Tibial nerve (tissue), 4 donors: ENCODE results near the gene ARL2. TPM values are rescaled to one million over a fixed set of nuclear protein-coding genes. Genes with fewer than 3 reads are reported as not detected.
"Not testable (repeated sequence)": the region's sequence is repeated elsewhere in the genome, so short reads cannot be mapped to it uniquely, and the experiment has no call there.

Experiments
- DNase-seq, 2 donors: peaks; one replicate each; pipeline ENCODE4 v3.0.0-alpha.2; 2019; ENCODE audit warnings: low spot score in 2 of 2
- H3K27ac ChIP-seq, 4 donors: fragments of 200-600 bp; sonication (generic) in 3 of 4; one replicate each; pipeline ENCODE4 v1.5.1; 2017 to 2019; ENCODE audit warnings: mild to moderate bottlenecking in 1 of 4
- H3K27me3 ChIP-seq, 2 donors: fragments of 200-600 bp; sonication (generic) in 1 of 2; one replicate each; pipeline versions ENCODE4 v1.5.1 to v1.6.0; 2017 to 2019
- H3K36me3 ChIP-seq, 3 donors: fragments of 200-600 bp; sonication (generic); one replicate each; pipeline ENCODE4 v1.5.1; 2018 to 2019
- H3K4me1 ChIP-seq, 4 donors: fragments of 200-600 bp; sonication (generic) in 3 of 4; one replicate each; pipeline ENCODE4 v1.5.1; 2017 to 2019
- H3K4me3 ChIP-seq, 4 donors: fragments of 200-600 bp; sonication (generic) in 3 of 4; one replicate each; pipeline ENCODE4 v1.5.1; 2017 to 2019; ENCODE audit warnings: mild to moderate bottlenecking in 1 of 4, moderate library complexity in 1 of 4
- H3K9me3 ChIP-seq, 4 donors: fragments of 200-600 bp; sonication (generic) in 3 of 4; one replicate each; pipeline ENCODE4 v1.5.1; 2017 to 2019
- CTCF ChIP-seq, 5 experiments: fragments of 200-600 bp in 3 of 5; fragments of 450-650 bp in 2 of 5; sonication (generic) in 3 of 5; IDR thresholded peaks; one replicate each; pipeline ENCODE4 v1.5.1; 2016 to 2019; ENCODE audit warnings: antibody characterized with exemption in 5 of 5, mild to moderate bottlenecking in 3 of 5, moderate library complexity in 2 of 5
- EP300 ChIP-seq, 2 donors: sonication (generic); formaldehyde crosslinking; IDR thresholded peaks; one replicate each; pipeline ENCODE4 v1.6.1; 2017; ENCODE audit warnings: antibody characterized with exemption in 2 of 2, mild to moderate bottlenecking in 1 of 2
- POLR2A ChIP-seq, 2 donors: fragments of 450-650 bp; IDR thresholded peaks; one replicate each; pipeline ENCODE4 v1.6.1; 2017; ENCODE audit warnings: antibody characterized with exemption in 2 of 2, mild to moderate bottlenecking in 2 of 2, moderate library complexity in 2 of 2
- WGBS, 2 donors: methylation state at CpG; one replicate each; pipeline ENCODE4 v1.1.5; 2018; 5-methylcytosine and 5-hydroxymethylcytosine counted together
- total RNA-seq, 4 donors: library from RNA; depleted of rRNA; stranded (reverse); fragments of >200 nt; gene quantifications; one replicate each; pipeline ENCODE4 v1.1.0, GENCODE V29; 2016

The ARL2 gene
- total RNA-seq, 4 donors from 2014 or later, result 174 to 267 (median 193) TPM

GRCh38 chr11:64971421-64972233 lies 42.3 kb upstream of the ARL2 start, which contains the start of gene MAJIN:
Gene MAJIN (minus strand): TSS chr11:64972108. CDS start chr11:64959405, 12,703 bp downstream.
- no peaks in the 10 kb centered on the region for H3K36me3 ChIP-seq
- no peaks in the 10 kb centered on the region for H3K9me3 ChIP-seq
- peak within 1 kb of the TSS; percentile 0 to 30 (median 15) for H3K4me3 ChIP-seq
- peak within 1 kb of the TSS in 1 of 4 donors; percentile 25 for H3K27ac ChIP-seq
- peaks cover 0 to 11% (median 0%) of the 10 kb centered on the region in 4 donors for H3K4me1 ChIP-seq
- no peak for TF ChIP-seq POLR2A (IDR thresholded peaks at IDR 0.05)
- TF ChIP-seq CTCF (IDR thresholded peaks at IDR 0.05), result no peak
- peak in 1 of 2 donors; percentile 29 for TF ChIP-seq EP300 (IDR thresholded peaks at IDR 0.05)
- DNase-seq, result peak in 1 of 2 donors; percentile 55
- H3K27me3 ChIP-seq, result peaks cover 0 to 23% of the 10 kb centered on the region in 2 donors
- 20 to 36% methylated on average over 37 to 57 of the region's 69 CpGs for WGBS, 2 donors

- Histone ChIP-seq H3K9me3 (no peaks in the 10 kb centered on the region), H3K4me3 (no peak overlapping the region), H3K4me1 (peaks cover 0 to 11% (median 0%) of the 10 kb centered on the region in 4 donors), H3K27me3 (peaks cover 0 to 23% of the 10 kb centered on the region in 2 donors), H3K36me3 (no peaks in the 10 kb centered on the region), H3K27ac (no peak overlapping the region)
- DNase-seq, result no peak
- 78 to 80% methylated on average over 5 of the region's 5 CpGs for WGBS, 2 donors
- TF ChIP-seq POLR2A (IDR thresholded peaks at IDR 0.05) (no peak), CTCF (IDR thresholded peaks at IDR 0.05) (no peak), EP300 (IDR thresholded peaks at IDR 0.05) (no peak)
These were observed 39.8 kb upstream of the ARL2 start for GRCh38 chr11:64974124-64974523.

GRCh38 chr11:64976651-64977050 lies 37.3 kb upstream of the ARL2 start:
- Histone ChIP-seq H3K4me1 (peaks cover 0 to 8% (median 0%) of the 10 kb centered on the region in 4 donors), H3K36me3 (no peaks in the 10 kb centered on the region), H3K27me3 (peaks cover 0 to 19% of the 10 kb centered on the region in 2 donors), H3K9me3 (no peaks in the 10 kb centered on the region), H3K4me3 (no peak overlapping the region), H3K27ac (no peak overlapping the region)
- WGBS, 2 donors, result 83 to 100% methylated on average over 1 to 2 of the region's 2 CpGs
- TF ChIP-seq CTCF (IDR thresholded peaks at IDR 0.05) (no peak), POLR2A (IDR thresholded peaks at IDR 0.05) (no peak), EP300 (IDR thresholded peaks at IDR 0.05) (no peak)
- no peak for DNase-seq

- not testable (repeated sequence) for H3K36me3 ChIP-seq, H3K27ac ChIP-seq, DNase-seq, H3K4me3 ChIP-seq, H3K27me3 ChIP-seq, H3K4me1 ChIP-seq, H3K9me3 ChIP-seq
- 76 to 85% methylated on average over 5 of the region's 5 CpGs for WGBS, 2 donors
These were observed 30.6 kb upstream of the ARL2 start for GRCh38 chr11:64983339-64983738.

GRCh38 chr11:64987998-64988854 lies 25.7 kb upstream of the ARL2 start:
- WGBS, 2 donors, result 75 to 77% methylated on average over 6 of the region's 6 CpGs
- H3K36me3 ChIP-seq, result no peaks in the 10 kb centered on the region
- H3K4me1 ChIP-seq, result peaks cover 0 to 18% (median 15%) of the 10 kb centered on the region in 4 donors
- DNase-seq, result no peak
- no peak overlapping the region for H3K4me3 ChIP-seq
- TF ChIP-seq CTCF (IDR thresholded peaks at IDR 0.05), result no peak
- TF ChIP-seq POLR2A (IDR thresholded peaks at IDR 0.05), result no peak
- peaks cover 0 to under 1% of the 10 kb centered on the region in 2 donors for H3K27me3 ChIP-seq
- no peak overlapping the region for H3K27ac ChIP-seq
- no peaks in the 10 kb centered on the region for H3K9me3 ChIP-seq
